B cell (primary cell): ENCODE measurements around the gene RFPL4AL1.

ENCODE experiments used
- CTCF ChIP-seq: fragments of 200-600 bp; IDR thresholded peaks from one replicate; pipeline ENCODE4 v1.8.0; 2022; ENCODE audit warnings: antibody characterized with exemption, mild to moderate bottlenecking
- EZH2 ChIP-seq: IDR thresholded peaks from 2 replicates; pipeline ENCODE4 v1.6.1; 2012; ENCODE audit warnings: borderline replicate concordance, low read depth, mild to moderate bottlenecking, moderate library complexity, low read length; ENCODE audit not compliant: insufficient read depth, poor library complexity, severe bottlenecking

- TF ChIP-seq EZH2 (no peak), CTCF (no peak)
These were observed 32.5 kb downstream of the RFPL4AL1 start for GRCh38 chr19:55801416-55801815.
